ENCODE results near the gene NPRL2. TPM values are rescaled to one million over a fixed set of nuclear protein-coding genes. Genes with fewer than 3 reads are reported as not detected.
A peak's percentile ranks its signal among the peaks of the same experiment; 100 is the strongest.

Gene NPRL2
- total and polyA plus RNA-seq, 2 of the 13 experiments (the other 11 are each of a cell fraction or from before 2014, with no cell fraction given) = 30.6 to 51.4 TPM

DNA sequence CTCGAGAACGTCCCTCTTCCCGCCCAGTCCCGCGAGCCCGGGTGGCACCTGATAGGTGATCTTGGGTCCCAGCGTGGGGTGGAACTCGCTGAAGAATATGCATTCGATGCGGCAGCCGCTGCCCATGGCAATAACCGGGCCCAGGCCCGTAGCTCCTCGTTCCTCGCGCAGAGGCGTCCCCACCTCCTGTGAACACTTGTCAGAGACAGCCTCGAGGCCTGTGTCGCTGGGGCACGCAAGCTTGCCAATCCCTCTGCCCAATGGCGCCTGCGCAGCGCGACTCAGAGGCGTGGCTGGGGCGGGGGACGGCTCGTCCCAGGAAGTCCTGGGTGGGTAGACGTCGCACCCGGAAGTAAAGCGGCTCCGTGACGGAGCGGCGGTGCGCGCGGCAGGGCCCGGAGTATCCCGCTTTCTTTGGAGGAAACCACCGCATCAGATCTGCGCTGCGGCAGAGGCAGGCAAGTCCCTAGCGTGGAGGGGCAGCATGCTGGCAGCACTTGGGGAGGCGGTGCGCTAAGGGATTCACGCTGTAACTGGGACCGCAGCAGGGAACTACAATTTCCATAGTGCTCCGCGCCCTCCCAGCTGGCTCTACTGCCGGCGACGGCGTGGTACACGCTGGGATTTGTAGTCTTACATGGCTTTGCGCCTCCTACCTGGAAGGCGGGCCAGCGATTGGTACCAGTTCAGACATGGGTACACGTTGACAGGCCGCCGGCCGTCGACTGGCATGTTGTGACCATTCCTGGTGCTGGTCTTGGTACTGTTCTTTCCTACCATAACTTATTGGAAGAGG is at the start of gene NPRL2, which contains the start of gene CYB561D2 (continued):
- TF ChIP-seq, protein P1, sequence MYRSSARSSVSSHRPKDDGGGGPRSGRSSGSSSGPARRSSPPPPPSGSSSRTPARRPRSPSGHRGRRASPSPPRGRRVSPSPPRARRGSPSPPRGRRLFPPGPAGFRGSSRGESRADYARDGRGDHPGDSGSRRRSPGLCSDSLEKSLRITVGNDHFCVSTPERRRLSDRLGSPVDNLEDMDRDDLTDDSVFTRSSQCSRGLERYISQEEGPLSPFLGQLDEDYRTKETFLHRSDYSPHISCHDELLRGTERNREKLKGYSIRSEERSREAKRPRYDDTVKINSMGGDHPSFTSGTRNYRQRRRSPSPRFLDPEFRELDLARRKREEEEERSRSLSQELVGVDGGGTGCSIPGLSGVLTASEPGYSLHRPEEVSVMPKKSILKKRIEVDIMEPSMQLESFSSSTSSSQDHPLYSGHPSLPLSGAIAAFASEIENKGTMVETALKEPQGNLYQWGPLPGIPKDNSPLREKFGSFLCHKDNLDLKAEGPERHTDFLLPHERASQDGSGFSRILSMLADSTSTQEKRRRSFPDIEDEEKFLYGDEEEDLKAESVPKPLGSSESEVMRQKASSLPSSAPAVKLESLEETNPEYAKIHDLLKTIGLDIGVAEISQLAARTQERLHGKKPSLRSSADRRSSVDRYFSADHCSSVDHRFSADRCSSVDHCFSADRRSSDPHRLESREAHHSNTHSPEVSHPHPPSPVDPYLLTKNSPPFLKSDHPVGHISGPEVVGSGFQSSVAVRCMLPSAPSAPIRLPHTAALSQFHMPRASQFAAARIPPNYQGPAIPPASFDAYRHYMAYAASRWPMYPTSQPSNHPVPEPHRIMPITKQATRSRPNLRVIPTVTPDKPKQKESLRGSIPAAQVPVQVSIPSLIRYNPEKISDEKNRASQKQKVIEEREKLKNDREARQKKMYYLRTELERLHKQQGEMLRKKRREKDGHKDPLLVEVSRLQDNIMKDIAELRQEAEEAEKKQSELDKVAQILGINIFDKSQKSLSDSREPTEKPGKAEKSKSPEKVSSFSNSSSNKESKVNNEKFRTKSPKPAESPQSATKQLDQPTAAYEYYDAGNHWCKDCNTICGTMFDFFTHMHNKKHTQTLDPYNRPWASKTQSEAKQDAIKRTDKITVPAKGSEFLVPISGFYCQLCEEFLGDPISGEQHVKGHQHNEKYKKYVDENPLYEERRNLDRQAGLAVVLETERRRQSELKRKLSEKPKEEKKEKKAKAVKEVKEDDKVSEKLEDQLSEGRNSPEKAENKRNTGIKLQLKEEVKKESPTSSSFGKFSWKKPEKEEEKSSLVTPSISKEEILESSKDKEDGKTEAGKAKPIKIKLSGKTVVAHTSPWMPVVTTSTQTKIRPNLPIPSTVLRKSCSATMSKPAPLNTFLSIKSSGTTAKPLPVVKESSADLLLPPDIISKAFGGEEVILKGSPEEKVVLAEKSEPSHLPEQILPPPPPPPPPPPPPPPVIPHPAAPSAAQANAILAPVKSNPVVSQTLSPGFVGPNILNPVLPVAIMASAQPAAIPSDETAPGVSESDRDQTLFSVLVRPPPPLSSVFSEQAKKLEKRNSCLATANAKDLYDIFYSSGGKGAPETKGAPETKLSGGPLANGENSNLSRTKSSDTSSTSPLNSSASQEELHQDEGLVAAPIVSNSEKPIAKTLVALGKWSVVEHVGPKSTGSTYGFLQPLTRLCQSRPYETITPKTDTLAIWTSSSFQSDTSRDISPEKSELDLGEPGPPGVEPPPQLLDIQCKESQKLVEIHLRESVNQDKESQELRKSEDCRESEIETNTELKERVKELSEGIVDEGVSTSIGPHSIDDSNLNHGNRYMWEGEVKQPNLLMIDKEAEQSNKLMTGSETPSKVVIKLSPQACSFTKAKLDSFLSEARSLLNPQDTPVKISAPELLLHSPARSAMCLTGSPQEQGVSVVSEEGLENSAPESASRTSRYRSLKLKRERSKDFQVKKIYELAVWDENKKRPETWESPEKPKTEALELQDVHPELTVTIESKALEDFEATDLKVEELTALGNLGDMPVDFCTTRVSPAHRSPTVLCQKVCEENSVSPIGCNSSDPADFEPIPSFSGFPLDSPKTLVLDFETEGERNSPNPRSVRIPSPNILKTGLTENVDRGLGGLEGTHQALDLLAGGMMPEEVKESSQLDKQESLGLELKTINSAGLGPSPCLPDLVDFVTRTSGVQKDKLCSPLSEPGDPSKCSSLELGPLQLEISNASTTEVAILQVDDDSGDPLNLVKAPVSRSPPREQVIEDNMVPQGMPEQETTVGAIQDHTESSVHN (CRISPR knock-in tag; IDR thresholded peaks at IDR 0.05) = no peak; the same call in 1 of the 2 replicates
- TF ChIP-seq, protein P2, sequence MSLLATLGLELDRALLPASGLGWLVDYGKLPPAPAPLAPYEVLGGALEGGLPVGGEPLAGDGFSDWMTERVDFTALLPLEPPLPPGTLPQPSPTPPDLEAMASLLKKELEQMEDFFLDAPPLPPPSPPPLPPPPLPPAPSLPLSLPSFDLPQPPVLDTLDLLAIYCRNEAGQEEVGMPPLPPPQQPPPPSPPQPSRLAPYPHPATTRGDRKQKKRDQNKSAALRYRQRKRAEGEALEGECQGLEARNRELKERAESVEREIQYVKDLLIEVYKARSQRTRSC (CRISPR knock-in tag; IDR thresholded peaks at IDR 0.05; ENCODE audit: low read depth) = peak; percentile 86; the same call in 1 of the 2 replicates
- TF ChIP-seq, protein P3, sequence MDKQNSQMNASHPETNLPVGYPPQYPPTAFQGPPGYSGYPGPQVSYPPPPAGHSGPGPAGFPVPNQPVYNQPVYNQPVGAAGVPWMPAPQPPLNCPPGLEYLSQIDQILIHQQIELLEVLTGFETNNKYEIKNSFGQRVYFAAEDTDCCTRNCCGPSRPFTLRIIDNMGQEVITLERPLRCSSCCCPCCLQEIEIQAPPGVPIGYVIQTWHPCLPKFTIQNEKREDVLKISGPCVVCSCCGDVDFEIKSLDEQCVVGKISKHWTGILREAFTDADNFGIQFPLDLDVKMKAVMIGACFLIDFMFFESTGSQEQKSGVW (CRISPR knock-in tag; IDR thresholded peaks at IDR 0.05; ENCODE audit: borderline replicate concordance) = 0 out of 2 replicates have a peak, but pooled peaks have one; percentile 47
- TF ChIP-seq ZNF12 (CRISPR knock-in tag; IDR thresholded peaks at IDR 0.05) = 0 out of 2 replicates have a peak, but pooled peaks have one; percentile 64
- TF ChIP-seq ZNF274 (CRISPR knock-in tag; IDR thresholded peaks at IDR 0.05) = peak; percentile 97
- no peak; the same call in 1 of the 2 replicates for TF ChIP-seq MZF1 (CRISPR knock-in tag; IDR thresholded peaks at IDR 0.05; ENCODE audit: borderline replicate concordance)
- TF ChIP-seq SMARCE1 (IDR thresholded peaks at IDR 0.05; ENCODE audit: borderline replicate concordance) = no peak
- TF ChIP-seq SOX13 (IDR thresholded peaks at IDR 0.05) = 0 out of 2 replicates have a peak, but pooled peaks have one; percentile 11
- TF ChIP-seq SOX13 (CRISPR knock-in tag; conservative IDR thresholded peaks at IDR 0.05 in 1 of 2, IDR thresholded peaks at IDR 0.05 in 1 of 2) = peak in 1 of 2 experiments; percentile 9; a peak in 2 of 4 replicates
- TF ChIP-seq KLF13 (CRISPR knock-in tag; IDR thresholded peaks at IDR 0.05) = peak; percentile 96
- TF ChIP-seq, protein P4, sequence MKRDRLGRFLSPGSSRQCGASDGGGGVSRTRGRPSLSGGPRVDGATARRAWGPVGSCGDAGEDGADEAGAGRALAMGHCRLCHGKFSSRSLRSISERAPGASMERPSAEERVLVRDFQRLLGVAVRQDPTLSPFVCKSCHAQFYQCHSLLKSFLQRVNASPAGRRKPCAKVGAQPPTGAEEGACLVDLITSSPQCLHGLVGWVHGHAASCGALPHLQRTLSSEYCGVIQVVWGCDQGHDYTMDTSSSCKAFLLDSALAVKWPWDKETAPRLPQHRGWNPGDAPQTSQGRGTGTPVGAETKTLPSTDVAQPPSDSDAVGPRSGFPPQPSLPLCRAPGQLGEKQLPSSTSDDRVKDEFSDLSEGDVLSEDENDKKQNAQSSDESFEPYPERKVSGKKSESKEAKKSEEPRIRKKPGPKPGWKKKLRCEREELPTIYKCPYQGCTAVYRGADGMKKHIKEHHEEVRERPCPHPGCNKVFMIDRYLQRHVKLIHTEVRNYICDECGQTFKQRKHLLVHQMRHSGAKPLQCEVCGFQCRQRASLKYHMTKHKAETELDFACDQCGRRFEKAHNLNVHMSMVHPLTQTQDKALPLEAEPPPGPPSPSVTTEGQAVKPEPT (CRISPR knock-in tag; IDR thresholded peaks at IDR 0.05; ENCODE audit: low read depth) = peak; percentile 92; the same call in 1 of the 2 replicates
- peak; percentile 86; the same call in 1 of the 2 replicates for TF ChIP-seq PCBP1 (IDR thresholded peaks at IDR 0.05; ENCODE audit: borderline replicate concordance, low read depth, low read length)
- no peak for TF ChIP-seq ZNF790 (CRISPR knock-in tag; IDR thresholded peaks at IDR 0.05; ENCODE audit: borderline replicate concordance)
- TF ChIP-seq ZNF354B (CRISPR knock-in tag; IDR thresholded peaks at IDR 0.05) = peak; percentile 67; the same call in 1 of the 2 replicates
- peak; percentile 30 for TF ChIP-seq NFYB (CRISPR knock-in tag; IDR thresholded peaks at IDR 0.05)
- TF ChIP-seq SYNCRIP (IDR thresholded peaks at IDR 0.05; ENCODE audit: insufficient read depth, low read depth, low read length) = no peak

Measured in HepG2 (cell line).